T-helper 1 cell treated with Interleukin-12 subunit alpha and Interleukin-12 subunit beta and Interleukin-4 antibody, amounts not matched to agents 30 μg/mL and 1 μg/mL, for 36 hours (primary cell): Measurements from ENCODE around the gene EXOG.

Experiments
- H3K27ac Mint-ChIP-seq: one replicate; pipeline ENCODE4 v1.8.0; 2021; ENCODE audit warnings: mild to moderate bottlenecking, mixed read lengths
- H3K27me3 Mint-ChIP-seq: one replicate; pipeline ENCODE4 v1.8.0; 2021; ENCODE audit warnings: low read depth, mixed read lengths
- H3K36me3 Mint-ChIP-seq: one replicate; pipeline ENCODE4 v1.8.0; 2021; ENCODE audit warnings: low read depth, mixed read lengths
- H3K4me1 Mint-ChIP-seq: one replicate; pipeline ENCODE4 v1.8.0; 2021; ENCODE audit warnings: low read depth, mixed read lengths
- H3K4me3 Mint-ChIP-seq: one replicate; pipeline ENCODE4 v1.8.0; 2021; ENCODE audit warnings: mild to moderate bottlenecking, moderate library complexity, mixed read lengths
- H3K9me3 Mint-ChIP-seq: one replicate; pipeline ENCODE4 v1.8.0; 2021; ENCODE audit warnings: mixed read lengths

Gene EXOG

GRCh38 chr3:38479431-38480092 lies 16.6 kb upstream of the EXOG start:
- H3K27me3 Mint-ChIP-seq, result no peaks in the 10 kb centered on the region
- peaks cover 13% of the 10 kb centered on the region for H3K36me3 Mint-ChIP-seq
- peaks cover 2% of the 10 kb centered on the region for H3K4me1 Mint-ChIP-seq
- no peak overlapping the region for H3K4me3 Mint-ChIP-seq
- no peaks in the 10 kb centered on the region for H3K9me3 Mint-ChIP-seq
- no peak overlapping the region for H3K27ac Mint-ChIP-seq

- Mint-ChIP-seq H3K27me3 (no peaks in the 10 kb centered on the region), H3K27ac (no peak overlapping the region), H3K9me3 (no peaks in the 10 kb centered on the region), H3K4me1 (peaks cover 2% of the 10 kb centered on the region), H3K36me3 (peaks cover 13% of the 10 kb centered on the region), H3K4me3 (no peak overlapping the region)
Observed at GRCh38 chr3:38480093-38480445, 16.1 kb upstream of the EXOG start.

- H3K36me3 Mint-ChIP-seq, result peaks cover 13% of the 10 kb centered on the region
- H3K27ac Mint-ChIP-seq, result no peak overlapping the region
- H3K27me3 Mint-ChIP-seq, result no peaks in the 10 kb centered on the region
- H3K4me1 Mint-ChIP-seq, result peaks cover 2% of the 10 kb centered on the region
- no peak overlapping the region for H3K4me3 Mint-ChIP-seq
- no peaks in the 10 kb centered on the region for H3K9me3 Mint-ChIP-seq
Observed at GRCh38 chr3:38480930-38481329, 15.2 kb upstream of the EXOG start.

- H3K36me3 Mint-ChIP-seq, result peaks cover 17% of the 10 kb centered on the region
- no peaks in the 10 kb centered on the region for H3K9me3 Mint-ChIP-seq
- no peak overlapping the region for H3K27ac Mint-ChIP-seq
- H3K4me3 Mint-ChIP-seq, result no peak overlapping the region
- no peaks in the 10 kb centered on the region for H3K27me3 Mint-ChIP-seq
- H3K4me1 Mint-ChIP-seq, result peaks cover 14% of the 10 kb centered on the region
Observed at GRCh38 chr3:38482951-38483350, 13.2 kb upstream of the EXOG start.

- no peaks in the 10 kb centered on the region for H3K9me3 Mint-ChIP-seq
- peaks cover 9% of the 10 kb centered on the region for H3K36me3 Mint-ChIP-seq
- H3K27me3 Mint-ChIP-seq, result no peaks in the 10 kb centered on the region
- peaks cover 14% of the 10 kb centered on the region for H3K4me1 Mint-ChIP-seq
- peak overlapping the region; percentile 41 for H3K27ac Mint-ChIP-seq
- H3K4me3 Mint-ChIP-seq, result no peak overlapping the region
Observed at GRCh38 chr3:38487323-38487722, 8.8 kb upstream of the EXOG start.

- no peak overlapping the region for H3K27ac Mint-ChIP-seq
Observed at GRCh38 chr3:38488949-38489348, 7.2 kb upstream of the EXOG start.

GRCh38 chr3:38489766-38490165 lies 6.4 kb upstream of the EXOG start:
- no peak overlapping the region for H3K4me3 Mint-ChIP-seq
- no peak overlapping the region for H3K27ac Mint-ChIP-seq
- no peaks in the 10 kb centered on the region for H3K27me3 Mint-ChIP-seq
- peaks cover 3% of the 10 kb centered on the region for H3K36me3 Mint-ChIP-seq
- H3K4me1 Mint-ChIP-seq, result peaks cover 12% of the 10 kb centered on the region
- H3K9me3 Mint-ChIP-seq, result no peaks in the 10 kb centered on the region

More at GRCh38 chr3:38488949-38489348, 7.2 kb upstream of the EXOG start:
- no peak overlapping the region for H3K4me3 Mint-ChIP-seq
- H3K9me3 Mint-ChIP-seq, result no peaks in the 10 kb centered on the region
- H3K4me1 Mint-ChIP-seq, result peaks cover 12% of the 10 kb centered on the region
- peaks cover 3% of the 10 kb centered on the region for H3K36me3 Mint-ChIP-seq
- H3K27me3 Mint-ChIP-seq, result no peaks in the 10 kb centered on the region

GRCh38 chr3:38490281-38491030 lies 5.7 kb upstream of the EXOG start:
- Mint-ChIP-seq H3K4me3 (no peak overlapping the region), H3K27me3 (no peaks in the 10 kb centered on the region), H3K36me3 (peaks cover 3% of the 10 kb centered on the region), H3K4me1 (peaks cover 12% of the 10 kb centered on the region), H3K27ac (no peak overlapping the region), H3K9me3 (no peaks in the 10 kb centered on the region)

GRCh38 chr3:38491215-38491614 lies 4.9 kb upstream of the EXOG start:
- H3K27ac Mint-ChIP-seq, result no peak overlapping the region
- peaks cover 3% of the 10 kb centered on the region for H3K36me3 Mint-ChIP-seq
- no peak overlapping the region for H3K4me3 Mint-ChIP-seq

GRCh38 chr3:38493031-38493430 lies 3.1 kb upstream of the EXOG start:
- Mint-ChIP-seq H3K4me3 (no peak overlapping the region), H3K4me1 (peaks cover 10% of the 10 kb centered on the region), H3K36me3 (peaks cover 2% of the 10 kb centered on the region), H3K27ac (no peak overlapping the region), H3K27me3 (no peaks in the 10 kb centered on the region), H3K9me3 (no peaks in the 10 kb centered on the region)

More at GRCh38 chr3:38491215-38491614, 4.9 kb upstream of the EXOG start:
- H3K4me1 Mint-ChIP-seq, result peaks cover 12% of the 10 kb centered on the region
- no peaks in the 10 kb centered on the region for H3K27me3 Mint-ChIP-seq
- H3K9me3 Mint-ChIP-seq, result no peaks in the 10 kb centered on the region

GRCh38 chr3:38497031-38497430 lies 891 bp downstream of the EXOG start:
- peaks cover 14% of the 10 kb centered on the region for H3K36me3 Mint-ChIP-seq
- H3K4me3 Mint-ChIP-seq, result peak overlapping the region; percentile 94
- H3K27ac Mint-ChIP-seq, result peak overlapping the region; percentile 80
- H3K9me3 Mint-ChIP-seq, result no peaks in the 10 kb centered on the region
- H3K4me1 Mint-ChIP-seq, result peaks cover 18% of the 10 kb centered on the region
- no peaks in the 10 kb centered on the region for H3K27me3 Mint-ChIP-seq

GRCh38 chr3:38500688-38501417 lies 4.7 kb downstream of the EXOG start:
- H3K27me3 Mint-ChIP-seq, result no peaks in the 10 kb centered on the region
- H3K36me3 Mint-ChIP-seq, result peaks cover 23% of the 10 kb centered on the region
- no peaks in the 10 kb centered on the region for H3K9me3 Mint-ChIP-seq
- H3K4me1 Mint-ChIP-seq, result peaks cover 18% of the 10 kb centered on the region
- H3K27ac Mint-ChIP-seq, result no peak overlapping the region
- H3K4me3 Mint-ChIP-seq, result no peak overlapping the region

GRCh38 chr3:38507120-38507519 lies 11.0 kb downstream of the EXOG start:
- no peaks in the 10 kb centered on the region for H3K9me3 Mint-ChIP-seq
- H3K4me3 Mint-ChIP-seq, result no peak overlapping the region
- no peaks in the 10 kb centered on the region for H3K4me1 Mint-ChIP-seq
- peaks cover 22% of the 10 kb centered on the region for H3K36me3 Mint-ChIP-seq
- no peak overlapping the region for H3K27ac Mint-ChIP-seq
- no peaks in the 10 kb centered on the region for H3K27me3 Mint-ChIP-seq

GRCh38 chr3:38509732-38510131 lies 13.6 kb downstream of the EXOG start:
- Mint-ChIP-seq H3K9me3 (no peaks in the 10 kb centered on the region), H3K27me3 (no peaks in the 10 kb centered on the region), H3K27ac (no peak overlapping the region), H3K4me3 (no peak overlapping the region), H3K36me3 (peaks cover 20% of the 10 kb centered on the region), H3K4me1 (no peaks in the 10 kb centered on the region)

GRCh38 chr3:38510631-38511030 lies 14.5 kb downstream of the EXOG start:
- Mint-ChIP-seq H3K4me1 (no peaks in the 10 kb centered on the region), H3K36me3 (peaks cover 21% of the 10 kb centered on the region), H3K27me3 (no peaks in the 10 kb centered on the region), H3K4me3 (no peak overlapping the region), H3K27ac (no peak overlapping the region), H3K9me3 (no peaks in the 10 kb centered on the region)
